Limb (tissue), 2 donors: ENCODE data around the gene BRAP.
A peak's percentile ranks its signal among the peaks of the same experiment; 100 is the strongest.
"Not testable (repeated sequence)": the region's sequence is repeated elsewhere in the genome, so short reads cannot be mapped to it uniquely, and the experiment has no call there.

Source experiments
- DNase-seq, 2 donors: peaks; one replicate each; pipeline ENCODE4 v3.0.0-alpha.2; 2016; ENCODE audit errors: extremely low spot score in 2 of 2

BRAP gene, protein sequence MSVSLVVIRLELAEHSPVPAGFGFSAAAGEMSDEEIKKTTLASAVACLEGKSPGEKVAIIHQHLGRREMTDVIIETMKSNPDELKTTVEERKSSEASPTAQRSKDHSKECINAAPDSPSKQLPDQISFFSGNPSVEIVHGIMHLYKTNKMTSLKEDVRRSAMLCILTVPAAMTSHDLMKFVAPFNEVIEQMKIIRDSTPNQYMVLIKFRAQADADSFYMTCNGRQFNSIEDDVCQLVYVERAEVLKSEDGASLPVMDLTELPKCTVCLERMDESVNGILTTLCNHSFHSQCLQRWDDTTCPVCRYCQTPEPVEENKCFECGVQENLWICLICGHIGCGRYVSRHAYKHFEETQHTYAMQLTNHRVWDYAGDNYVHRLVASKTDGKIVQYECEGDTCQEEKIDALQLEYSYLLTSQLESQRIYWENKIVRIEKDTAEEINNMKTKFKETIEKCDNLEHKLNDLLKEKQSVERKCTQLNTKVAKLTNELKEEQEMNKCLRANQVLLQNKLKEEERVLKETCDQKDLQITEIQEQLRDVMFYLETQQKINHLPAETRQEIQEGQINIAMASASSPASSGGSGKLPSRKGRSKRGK

DNA sequence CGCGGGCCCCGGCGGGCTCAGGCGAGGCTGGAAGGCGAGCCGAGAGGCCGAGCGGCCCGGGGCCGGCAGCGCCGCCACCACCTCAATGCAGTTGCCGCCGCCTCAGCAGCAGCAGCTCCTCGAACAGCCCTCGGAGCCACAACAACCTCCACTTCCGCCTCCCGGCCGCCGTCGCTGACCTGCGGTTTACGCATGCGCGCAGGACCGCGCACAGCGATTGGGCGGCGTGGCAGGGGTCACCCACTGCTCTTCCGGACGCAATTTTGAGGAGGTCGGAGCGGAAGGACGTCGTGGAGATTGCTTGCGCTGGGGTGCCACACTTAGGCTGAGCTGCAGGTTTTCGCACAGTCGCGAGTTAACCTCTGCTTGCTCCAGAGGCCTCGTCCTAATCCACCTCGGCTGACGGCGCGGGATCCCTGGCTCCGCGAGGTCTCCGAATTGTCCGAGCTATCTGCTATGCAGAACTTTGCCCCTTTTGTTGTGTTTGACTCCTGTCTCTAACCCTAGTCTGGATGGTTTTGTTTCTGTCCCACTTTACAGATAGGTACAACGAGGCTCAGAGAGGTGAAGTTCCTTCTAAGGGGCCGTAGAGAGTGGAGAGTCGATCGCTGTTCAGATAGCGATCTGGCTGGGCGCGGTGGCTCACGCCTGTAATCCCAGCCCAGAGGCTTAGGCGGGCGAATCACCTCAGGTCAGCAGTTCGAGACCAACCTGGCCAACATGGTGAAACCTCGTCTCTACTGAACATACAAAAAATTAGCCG is at the start of gene BRAP, which contains the start of gene ACAD10:
BRAP (minus strand) TSS at position 146 of the 763 bp plus-strand sequence. CDS start 164 bp downstream, outside the sequence.
ACAD10 (plus strand) TSS at position 243 of the 763 bp plus-strand sequence. CDS start 6,657 bp downstream, outside the sequence.
- DNase-seq: peak; percentile 92 to 96

DNA sequence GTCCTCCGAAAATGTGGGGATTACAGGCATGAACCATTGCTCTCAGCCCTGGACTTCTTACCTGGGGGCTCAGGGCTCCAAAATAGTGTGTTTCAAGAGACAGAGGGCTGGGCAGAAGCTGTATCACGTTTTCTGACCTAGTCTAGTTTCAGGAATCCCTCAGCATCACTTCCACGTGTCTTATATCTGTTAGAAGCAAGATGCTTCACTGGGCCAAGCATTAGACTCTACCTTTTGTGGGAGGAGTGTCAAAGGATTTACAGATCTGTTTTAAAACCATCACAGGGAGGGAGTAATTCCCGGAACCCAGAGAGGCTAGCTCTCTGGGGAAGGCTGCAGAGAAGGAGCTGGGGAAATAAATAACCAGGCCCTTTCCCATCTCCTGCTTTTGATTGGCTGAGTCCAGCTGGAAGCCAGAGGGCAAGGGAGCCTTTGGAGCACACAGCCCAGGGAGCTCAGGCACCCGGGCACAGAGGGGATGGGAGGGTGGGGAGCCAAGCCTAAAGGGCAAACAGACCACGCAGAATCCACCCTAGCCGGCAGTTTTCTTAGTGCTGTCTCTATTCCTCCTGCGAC is 47.7 kb upstream of the BRAP start:
- DNase-seq: no peak

GRCh38 chr12:111732786-111733185 is 47.0 kb upstream of the BRAP start:
- DNase-seq: no peak

GRCh38 chr12:111730420-111730819 is 44.7 kb upstream of the BRAP start:
- no peak for DNase-seq

GRCh38 chr12:111728795-111729194 is 43.0 kb upstream of the BRAP start:
- no peak for DNase-seq

DNA sequence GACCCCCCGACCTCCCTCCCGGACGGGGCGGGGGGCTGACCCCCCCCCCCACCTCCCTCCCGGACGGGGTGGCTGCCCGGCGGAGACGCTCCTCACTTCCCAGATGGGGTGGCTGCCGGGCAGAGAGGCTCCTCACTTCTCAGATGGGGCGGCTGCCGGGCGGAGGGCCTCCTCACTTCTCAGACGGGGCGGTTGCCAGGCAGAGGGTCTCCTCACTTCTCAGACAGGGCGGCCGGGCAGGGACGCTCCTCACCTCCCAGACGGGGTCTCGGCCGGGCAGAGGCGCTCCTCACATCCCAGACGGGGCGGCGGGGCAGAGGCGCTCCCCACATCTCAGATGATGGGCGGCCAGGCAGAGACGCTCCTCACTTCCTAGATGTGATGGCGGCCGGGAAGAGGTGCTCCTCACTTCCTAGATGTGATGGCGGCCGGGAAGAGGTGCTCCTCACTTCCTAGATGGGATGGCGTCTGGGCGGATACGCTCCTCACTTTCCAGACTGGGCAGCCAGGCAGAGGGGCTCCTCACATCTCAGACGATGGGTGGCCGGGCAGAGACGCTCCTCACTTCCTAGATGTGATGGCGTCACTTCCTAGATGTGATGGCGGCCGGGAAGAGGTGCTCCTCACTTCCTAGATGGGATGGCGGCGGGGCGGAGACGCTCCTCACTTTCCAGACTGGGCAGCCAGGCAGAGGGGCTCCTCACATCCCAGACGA is 38.0 kb upstream of the BRAP start:
- DNase-seq: not testable (repeated sequence)

GRCh38 chr12:111720457-111720856 is 34.7 kb upstream of the BRAP start:
- DNase-seq: no peak

- DNase-seq: not testable (repeated sequence)
Measured at GRCh38 chr12:111719316-111719715, 33.6 kb upstream of the BRAP start.

DNA sequence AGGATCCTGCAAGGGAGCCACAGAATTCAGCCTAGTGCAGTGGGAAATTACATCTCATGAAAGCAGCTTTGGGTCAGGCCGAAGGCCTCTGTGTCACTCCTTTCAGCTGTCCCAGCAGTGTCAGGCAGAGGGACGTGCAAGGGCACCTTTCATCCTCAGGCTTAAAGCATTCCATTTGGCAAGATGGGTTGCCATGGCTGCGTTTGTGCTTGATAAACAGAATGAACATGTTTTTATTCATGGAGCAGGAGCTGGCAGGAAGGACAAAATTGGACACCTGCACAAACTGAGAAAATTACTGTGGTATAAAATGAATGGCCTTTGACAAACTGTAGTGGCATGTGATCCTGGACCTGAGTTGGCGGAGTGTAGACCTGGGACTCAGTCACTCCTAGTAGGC is 29.5 kb upstream of the BRAP start:
- no peak for DNase-seq

GRCh38 chr12:111706145-111706544 is 20.4 kb upstream of the BRAP start:
- DNase-seq: no peak

DNA sequence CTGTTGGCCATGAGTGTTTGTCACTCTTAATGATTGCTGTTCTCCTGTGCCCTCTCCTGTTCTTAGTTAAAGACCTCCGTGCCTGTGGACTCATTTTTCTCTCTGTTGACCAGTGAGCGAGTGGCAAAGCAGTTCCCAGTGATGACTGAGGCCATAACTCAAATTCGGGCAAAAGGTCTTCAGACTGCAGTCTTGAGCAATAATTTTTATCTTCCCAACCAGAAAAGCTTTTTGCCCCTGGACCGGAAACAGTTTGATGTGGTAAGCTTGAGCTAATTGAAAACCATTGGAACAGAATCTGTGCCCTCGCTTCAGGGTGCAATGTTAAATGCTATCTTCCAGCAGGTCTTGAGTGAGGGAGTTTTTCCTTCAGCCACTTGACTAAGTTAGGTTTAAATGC is 19.9 kb upstream of the BRAP start:
- DNase-seq: no peak

GRCh38 chr12:111699962-111700361 is 14.2 kb upstream of the BRAP start:
- DNase-seq: no peak

DNA sequence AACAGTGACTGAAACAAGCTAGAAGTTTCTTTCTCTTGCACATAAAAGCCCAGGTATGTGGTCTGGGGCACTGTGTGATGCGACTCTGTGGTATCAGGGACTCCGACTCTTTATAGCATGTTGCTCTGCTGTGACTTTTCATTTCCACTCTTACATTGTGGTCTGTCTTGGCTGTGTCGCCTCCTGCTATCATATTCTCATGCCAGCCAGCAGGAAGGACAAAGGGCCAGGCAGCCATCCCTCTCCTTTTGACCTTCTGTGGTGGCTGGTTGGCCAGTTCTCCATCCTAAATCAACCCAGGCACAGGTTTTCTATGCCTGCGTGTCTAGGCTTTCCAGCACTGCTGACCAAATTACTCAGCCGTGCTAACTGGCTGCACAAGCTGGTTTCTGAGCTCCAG is 8.1 kb upstream of the BRAP start:
- no peak for DNase-seq

- DNase-seq: no peak
Measured at GRCh38 chr12:111692575-111693210, 6.9 kb upstream of the BRAP start.

- no peak for DNase-seq
Measured at GRCh38 chr12:111691262-111691661, 5.5 kb upstream of the BRAP start.

GRCh38 chr12:111687952-111688351 is 2.2 kb upstream of the BRAP start:
- DNase-seq: no peak

DNA sequence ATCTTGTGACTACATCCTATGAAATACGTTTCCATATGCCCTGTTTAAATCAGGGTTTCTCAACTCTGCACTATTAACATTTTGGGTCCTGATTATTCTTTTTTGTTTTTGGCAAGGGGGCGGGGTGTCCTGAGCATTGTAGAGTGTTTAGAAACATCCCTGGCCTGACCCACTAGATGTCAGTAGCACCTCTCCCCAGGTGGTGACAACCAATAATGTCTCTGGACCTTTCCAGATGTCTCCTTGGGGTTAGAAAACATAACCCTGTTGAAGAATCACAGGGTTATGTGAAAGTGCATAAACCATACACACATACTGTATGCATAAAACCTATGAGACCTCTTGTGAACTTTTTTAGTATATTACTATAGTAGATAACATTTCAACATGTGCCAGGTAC is 1.5 kb upstream of the BRAP start:
- no peak for DNase-seq

GRCh38 chr12:111686574-111687105 is 884 bp upstream of the BRAP start:
- DNase-seq: no peak

DNA sequence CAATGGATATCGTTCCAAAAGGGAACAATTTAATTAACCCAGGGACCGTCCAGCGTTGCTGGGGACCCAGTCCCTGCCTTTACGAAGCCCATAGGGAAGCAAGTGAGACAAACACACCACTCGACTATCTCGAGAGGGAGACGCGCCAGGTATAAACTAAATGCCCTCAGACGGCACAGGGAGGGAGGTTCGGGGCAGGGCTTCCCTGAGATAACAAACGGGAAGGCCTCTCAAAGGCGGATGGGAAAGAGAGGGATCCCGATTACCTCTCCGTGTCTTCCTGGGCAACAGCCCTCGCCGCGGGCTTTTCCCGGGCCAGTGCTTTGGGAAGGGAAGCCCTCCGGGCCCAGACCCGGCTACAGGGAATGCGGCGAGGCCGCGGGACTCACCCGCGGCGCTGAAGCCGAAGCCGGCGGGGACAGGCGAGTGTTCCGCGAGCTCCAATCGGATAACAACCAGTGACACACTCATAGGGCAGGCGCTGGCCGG is 390 bp downstream of the BRAP start:
- no peak for DNase-seq

DNA sequence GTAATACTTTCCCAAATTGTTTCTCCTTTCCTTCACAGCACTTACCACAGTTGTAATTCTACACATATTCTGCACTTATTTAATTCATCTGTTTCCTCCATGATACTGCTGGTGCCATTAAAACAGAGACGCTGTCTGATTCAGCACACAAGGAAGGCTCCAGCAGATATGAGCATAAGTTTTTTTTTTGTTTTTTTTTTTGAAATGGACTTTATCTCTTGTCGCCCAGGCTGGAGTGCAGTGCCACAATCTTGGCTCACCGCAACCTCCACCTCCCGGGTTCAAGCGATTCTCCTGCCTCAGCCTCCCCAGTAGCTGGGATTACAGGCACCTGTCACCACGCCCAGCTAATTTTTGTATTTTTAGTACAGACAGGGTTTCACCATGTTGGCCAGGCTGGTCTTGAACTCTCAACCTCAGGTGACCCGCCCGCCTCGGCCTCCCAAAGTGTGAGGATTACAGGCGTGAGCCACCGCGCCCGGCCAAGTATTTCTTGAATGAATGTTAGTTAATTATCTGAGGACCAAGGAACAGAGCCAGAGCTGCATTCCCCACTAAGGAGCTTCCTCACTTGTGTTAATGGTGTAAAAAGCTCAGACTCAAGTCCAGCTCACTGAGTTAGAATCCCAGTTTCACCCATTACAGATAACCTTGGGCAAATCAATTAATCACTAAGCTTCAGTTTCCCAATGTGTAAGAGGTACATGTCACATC is 1.1 kb downstream of the BRAP start:
- DNase-seq: not testable (repeated sequence)
